HepG2 (cell line): ENCODE results near the gene CD4. TPM values are rescaled to one million over a fixed set of nuclear protein-coding genes. Genes with fewer than 3 reads are reported as not detected.

Experiments used
- GATAD1 ChIP-seq: IDR thresholded peaks from 2 replicates; pipeline ENCODE4 v1.6.1; 2016; ENCODE audit warnings: missing genetic modification reagents, missing compliant biosample characterization
- JUN ChIP-seq: sonication (generic); formaldehyde crosslinking; IDR thresholded peaks from 2 replicates; pipeline ENCODE4 v1.4.0; 2020; ENCODE audit warnings: mild to moderate bottlenecking, missing genetic modification reagents
- NR1H2 ChIP-seq: sonication (generic); formaldehyde crosslinking; IDR thresholded peaks from 2 replicates; pipeline ENCODE4 v1.8.1; 2022; ENCODE audit warnings: low read depth, missing genetic modification reagents, borderline replicate concordance
- ONECUT2 ChIP-seq: sonication (generic); formaldehyde crosslinking; IDR thresholded peaks from 2 replicates; pipeline ENCODE4 v1.4.0; 2020; ENCODE audit warnings: missing genetic modification reagents
- PHF8 ChIP-seq: sonication (generic); formaldehyde crosslinking; IDR thresholded peaks from 2 replicates; pipeline ENCODE4 v1.5.0; 2020; ENCODE audit warnings: missing genetic modification reagents
- PLRG1 ChIP-seq: fragments of 450-650 bp; conservative IDR thresholded peaks from 2 replicates; pipeline ENCODE4 v1.6.1; 2016
- RAD21 ChIP-seq: fragments of 450-650 bp; formaldehyde crosslinking; IDR thresholded peaks from 2 replicates; pipeline ENCODE4 v1.5.0; 2020; ENCODE audit warnings: mild to moderate bottlenecking
- SMC3 ChIP-seq: IDR thresholded peaks from 2 replicates; pipeline ENCODE4 v1.6.1; 2011; ENCODE audit warnings: low read length, improper control_type of control experiment
- YEATS2 ChIP-seq: sonication (generic); formaldehyde crosslinking; IDR thresholded peaks from 2 replicates; pipeline ENCODE4 v1.4.0; 2020; ENCODE audit warnings: missing genetic modification reagents, borderline replicate concordance
- ZBTB38 ChIP-seq: sonication (generic); formaldehyde crosslinking; IDR thresholded peaks from 2 replicates; pipeline ENCODE4 v1.5.1; 2020; ENCODE audit warnings: mild to moderate bottlenecking, missing genetic modification reagents
- ZNF101 ChIP-seq: sonication (generic); formaldehyde crosslinking; IDR thresholded peaks from 2 replicates; pipeline ENCODE4 v1.4.0; 2020; ENCODE audit warnings: mild to moderate bottlenecking, low read depth, missing genetic modification reagents, borderline replicate concordance
- ZNF556 ChIP-seq: sonication (generic); formaldehyde crosslinking; IDR thresholded peaks from 2 replicates; pipeline ENCODE4 v1.4.0; 2020; ENCODE audit warnings: mild to moderate bottlenecking, missing genetic modification reagents, borderline replicate concordance
- ZNF569 ChIP-seq: sonication (generic); formaldehyde crosslinking; IDR thresholded peaks from 2 replicates; pipeline ENCODE4 v1.5.0; 2020; ENCODE audit warnings: mild to moderate bottlenecking, missing genetic modification reagents, moderate library complexity, borderline replicate concordance
- ZNF772 ChIP-seq: sonication (generic); formaldehyde crosslinking; IDR thresholded peaks from 2 replicates; pipeline ENCODE4 v1.5.0; 2020; ENCODE audit warnings: mild to moderate bottlenecking, missing genetic modification reagents
- polyA plus RNA-seq, 8 experiments: library from polyadenylated mRNA; depleted of rRNA in 3 of 8; stranded (reverse) in 7 of 8; unstranded in 1 of 8; fragments of >200 nt; fragmentation: Illumina TruSeq in 4 of 8; extraction: Trizol in 4 of 8; gene quantifications; 2 replicates each; pipeline versions ENCODE4 v1.2.1 to v1.2.3, GENCODE V29; 2011 to 2016; ENCODE audit warnings: low read depth in 4 of 8, missing spikeins in 1 of 8, mixed read lengths in 1 of 8; ENCODE audit not compliant: insufficient read depth in 1 of 8
- total RNA-seq, 5 experiments: library from RNA; depleted of rRNA; stranded (reverse); fragments of >200 nt; fragmentation: Illumina TruSeq; extraction: Trizol; gene quantifications; 2 replicates each; pipeline ENCODE4 v1.2.3, GENCODE V29; 2016; ENCODE audit warnings: low read depth in 1 of 5
- TF ChIP-seq, protein P1 (sequence below): sonication (generic); formaldehyde crosslinking; IDR thresholded peaks from 2 replicates; pipeline ENCODE4 v1.5.0; 2020; ENCODE audit warnings: missing genetic modification reagents, mild to moderate bottlenecking, borderline replicate concordance
- TF ChIP-seq, protein P2 (sequence below), 2 experiments: sonication (generic) in 1 of 2; formaldehyde crosslinking in 1 of 2; IDR thresholded peaks; 2 replicates each; pipeline versions ENCODE4 v1.4.0 to v1.6.1; 2018 to 2020; ENCODE audit warnings: missing genetic modification reagents in 2 of 2, borderline replicate concordance in 1 of 2, low read depth in 1 of 2, mild to moderate bottlenecking in 1 of 2, missing biosample characterization in 1 of 2
- TF ChIP-seq, protein P3 (sequence below): sonication (generic); formaldehyde crosslinking; IDR thresholded peaks from 2 replicates; pipeline ENCODE4 v1.4.0; 2020; ENCODE audit warnings: low read depth, mild to moderate bottlenecking, missing genetic modification reagents
- TF ChIP-seq, protein P4 (sequence below): sonication (generic); formaldehyde crosslinking; IDR thresholded peaks from 2 replicates; pipeline ENCODE4 v1.9.0; 2021; ENCODE audit warnings: missing genetic modification reagents, borderline replicate concordance
- TF ChIP-seq, protein P5 (sequence below): sonication (generic); formaldehyde crosslinking; IDR thresholded peaks from 2 replicates; pipeline ENCODE4 v1.8.1; 2023; ENCODE audit warnings: mild to moderate bottlenecking, moderate library complexity, missing genetic modification reagents

Gene CD4
- total and polyA plus RNA-seq, 2 of the 13 experiments (the other 11 are each of a cell fraction or from before 2014, with no cell fraction given) = 0.07 to 0.95 TPM

DNA sequence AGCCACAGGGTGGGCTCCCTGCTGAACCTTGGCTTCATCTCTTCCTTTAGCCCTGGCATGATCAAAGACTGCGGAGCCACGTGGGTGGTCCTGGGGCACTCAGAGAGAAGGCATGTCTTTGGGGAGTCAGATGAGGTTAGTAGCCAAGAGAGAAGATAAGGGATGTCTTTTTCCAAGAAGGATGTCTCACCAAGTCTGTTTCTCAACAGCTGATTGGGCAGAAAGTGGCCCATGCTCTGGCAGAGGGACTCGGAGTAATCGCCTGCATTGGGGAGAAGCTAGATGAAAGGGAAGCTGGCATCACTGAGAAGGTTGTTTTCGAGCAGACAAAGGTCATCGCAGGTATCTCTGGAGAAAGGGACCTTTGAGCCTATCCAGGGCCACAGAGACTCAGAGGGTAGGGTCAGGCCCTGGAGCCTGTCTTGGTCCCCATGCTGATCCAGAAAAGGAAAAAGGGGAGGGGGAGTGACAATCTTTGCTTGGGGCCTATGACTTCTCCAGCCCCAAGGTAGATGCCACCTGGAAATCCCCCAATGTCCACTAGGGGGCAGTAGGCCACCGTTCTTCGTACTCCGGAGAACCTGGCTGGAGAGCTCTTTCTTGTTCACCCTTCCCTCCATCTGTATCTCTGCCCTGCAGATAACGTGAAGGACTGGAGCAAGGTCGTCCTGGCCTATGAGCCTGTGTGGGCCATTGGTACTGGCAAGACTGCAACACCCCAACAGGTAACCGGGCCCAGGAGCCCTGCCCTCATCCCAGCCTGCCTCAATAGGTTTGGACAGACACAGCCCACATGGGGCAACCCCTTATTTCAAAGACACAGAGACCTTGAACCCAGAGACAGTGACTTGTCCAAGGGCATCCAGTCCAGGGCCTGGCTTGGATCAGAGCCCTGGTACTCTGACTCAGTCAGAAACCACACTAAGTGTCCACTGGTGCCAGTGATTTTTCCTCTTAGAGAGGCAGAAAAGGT is 80.0 kb downstream of the CD4 start (continued):
- TF ChIP-seq YEATS2 = no peak
- no peak for TF ChIP-seq ZNF101 (CRISPR knock-in tag)
- TF ChIP-seq PLRG1 = no peak
- no peak for TF ChIP-seq NR1H2 (CRISPR knock-in tag)
- TF ChIP-seq, protein P1, sequence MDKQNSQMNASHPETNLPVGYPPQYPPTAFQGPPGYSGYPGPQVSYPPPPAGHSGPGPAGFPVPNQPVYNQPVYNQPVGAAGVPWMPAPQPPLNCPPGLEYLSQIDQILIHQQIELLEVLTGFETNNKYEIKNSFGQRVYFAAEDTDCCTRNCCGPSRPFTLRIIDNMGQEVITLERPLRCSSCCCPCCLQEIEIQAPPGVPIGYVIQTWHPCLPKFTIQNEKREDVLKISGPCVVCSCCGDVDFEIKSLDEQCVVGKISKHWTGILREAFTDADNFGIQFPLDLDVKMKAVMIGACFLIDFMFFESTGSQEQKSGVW (CRISPR knock-in tag) = no peak
- peak; percentile 81 for TF ChIP-seq RAD21 (CRISPR knock-in tag)
- TF ChIP-seq, protein P2, sequence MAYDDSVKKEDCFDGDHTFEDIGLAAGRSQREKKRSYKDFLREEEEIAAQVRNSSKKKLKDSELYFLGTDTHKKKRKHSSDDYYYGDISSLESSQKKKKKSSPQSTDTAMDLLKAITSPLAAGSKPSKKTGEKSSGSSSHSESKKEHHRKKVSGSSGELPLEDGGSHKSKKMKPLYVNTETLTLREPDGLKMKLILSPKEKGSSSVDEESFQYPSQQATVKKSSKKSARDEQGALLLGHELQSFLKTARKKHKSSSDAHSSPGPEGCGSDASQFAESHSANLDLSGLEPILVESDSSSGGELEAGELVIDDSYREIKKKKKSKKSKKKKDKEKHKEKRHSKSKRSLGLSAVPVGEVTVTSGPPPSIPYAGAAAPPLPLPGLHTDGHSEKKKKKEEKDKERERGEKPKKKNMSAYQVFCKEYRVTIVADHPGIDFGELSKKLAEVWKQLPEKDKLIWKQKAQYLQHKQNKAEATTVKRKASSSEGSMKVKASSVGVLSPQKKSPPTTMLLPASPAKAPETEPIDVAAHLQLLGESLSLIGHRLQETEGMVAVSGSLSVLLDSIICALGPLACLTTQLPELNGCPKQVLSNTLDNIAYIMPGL (CRISPR knock-in tag; IDR thresholded peaks at IDR 0.05; ENCODE audit: borderline replicate concordance in 1 of 2, low read depth in 1 of 2) = peak; percentile 56 to 62; a peak in 2 of 4 replicates
- no peak for TF ChIP-seq ZNF569 (CRISPR knock-in tag)
- TF ChIP-seq, protein P3, sequence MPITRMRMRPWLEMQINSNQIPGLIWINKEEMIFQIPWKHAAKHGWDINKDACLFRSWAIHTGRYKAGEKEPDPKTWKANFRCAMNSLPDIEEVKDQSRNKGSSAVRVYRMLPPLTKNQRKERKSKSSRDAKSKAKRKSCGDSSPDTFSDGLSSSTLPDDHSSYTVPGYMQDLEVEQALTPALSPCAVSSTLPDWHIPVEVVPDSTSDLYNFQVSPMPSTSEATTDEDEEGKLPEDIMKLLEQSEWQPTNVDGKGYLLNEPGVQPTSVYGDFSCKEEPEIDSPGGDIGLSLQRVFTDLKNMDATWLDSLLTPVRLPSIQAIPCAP = no peak
- peak; percentile 65; the same call in 1 of the 2 replicates for TF ChIP-seq SMC3
- TF ChIP-seq, protein P4, sequence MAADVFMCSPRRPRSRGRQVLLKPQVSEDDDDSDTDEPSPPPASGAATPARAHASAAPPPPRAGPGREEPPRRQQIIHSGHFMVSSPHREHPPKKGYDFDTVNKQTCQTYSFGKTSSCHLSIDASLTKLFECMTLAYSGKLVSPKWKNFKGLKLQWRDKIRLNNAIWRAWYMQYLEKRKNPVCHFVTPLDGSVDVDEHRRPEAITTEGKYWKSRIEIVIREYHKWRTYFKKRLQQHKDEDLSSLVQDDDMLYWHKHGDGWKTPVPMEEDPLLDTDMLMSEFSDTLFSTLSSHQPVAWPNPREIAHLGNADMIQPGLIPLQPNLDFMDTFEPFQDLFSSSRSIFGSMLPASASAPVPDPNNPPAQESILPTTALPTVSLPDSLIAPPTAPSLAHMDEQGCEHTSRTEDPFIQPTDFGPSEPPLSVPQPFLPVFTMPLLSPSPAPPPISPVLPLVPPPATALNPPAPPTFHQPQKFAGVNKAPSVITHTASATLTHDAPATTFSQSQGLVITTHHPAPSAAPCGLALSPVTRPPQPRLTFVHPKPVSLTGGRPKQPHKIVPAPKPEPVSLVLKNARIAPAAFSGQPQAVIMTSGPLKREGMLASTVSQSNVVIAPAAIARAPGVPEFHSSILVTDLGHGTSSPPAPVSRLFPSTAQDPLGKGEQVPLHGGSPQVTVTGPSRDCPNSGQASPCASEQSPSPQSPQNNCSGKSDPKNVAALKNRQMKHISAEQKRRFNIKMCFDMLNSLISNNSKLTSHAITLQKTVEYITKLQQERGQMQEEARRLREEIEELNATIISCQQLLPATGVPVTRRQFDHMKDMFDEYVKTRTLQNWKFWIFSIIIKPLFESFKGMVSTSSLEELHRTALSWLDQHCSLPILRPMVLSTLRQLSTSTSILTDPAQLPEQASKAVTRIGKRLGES = no peak
- TF ChIP-seq GATAD1 (CRISPR knock-in tag) = no peak
- TF ChIP-seq JUN (CRISPR knock-in tag) = no peak
- TF ChIP-seq ONECUT2 = no peak
- TF ChIP-seq ZNF772 (CRISPR knock-in tag) = no peak
- TF ChIP-seq ZNF556 (CRISPR knock-in tag) = no peak
- no peak for TF ChIP-seq PHF8
- TF ChIP-seq ZBTB38 (CRISPR knock-in tag) = no peak
- TF ChIP-seq, protein P5, sequence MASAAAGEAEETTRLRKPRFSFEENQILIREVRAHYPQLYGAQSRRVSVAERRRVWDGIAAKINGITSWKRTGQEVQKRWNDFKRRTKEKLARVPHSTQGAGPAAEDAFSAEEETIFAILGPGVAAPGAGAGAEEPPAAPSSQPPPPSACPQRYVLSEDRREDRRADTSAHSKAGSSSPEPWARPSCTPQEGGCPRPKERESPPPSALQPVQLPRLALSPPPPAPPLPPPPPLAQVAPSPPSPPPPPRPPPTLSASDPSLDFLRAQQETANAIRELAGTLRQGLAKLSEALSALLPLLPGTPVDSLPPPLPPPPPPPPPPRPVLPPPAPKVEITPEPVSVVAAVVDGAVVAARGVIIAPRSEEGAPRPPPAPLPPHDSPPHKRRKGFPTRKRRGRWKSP = peak; percentile 85
